Activated CD8-positive, alpha-beta memory T cell treated with anti-CD3 and anti-CD28 coated beads for 1 hour (primary cell): ENCODE measurements around the gene SLIT3.

ENCODE experiments used
- DNase-seq, 2 donors: peaks; one replicate each; pipeline ENCODE4 v3.0.0-alpha.2; 2020; ENCODE audit warnings: low read depth in 1 of 2; ENCODE audit errors: extremely low read depth in 1 of 2

Gene SLIT3

GRCh38 chr5:169049712-169050111 lies 251.2 kb downstream of the SLIT3 start:
- DNase-seq, result no peak

- DNase-seq, result no peak
Measured at GRCh38 chr5:169048181-169049125, 252.5 kb downstream of the SLIT3 start.

- DNase-seq, result no peak
Measured at GRCh38 chr5:169044962-169045361, 256.0 kb downstream of the SLIT3 start.

- no peak for DNase-seq
Measured at GRCh38 chr5:169041180-169041579, 259.8 kb downstream of the SLIT3 start.

- DNase-seq, result no peak
Measured at GRCh38 chr5:169039592-169039991, 261.3 kb downstream of the SLIT3 start.

GRCh38 chr5:169037466-169037865 lies 263.5 kb downstream of the SLIT3 start:
- no peak for DNase-seq

GRCh38 chr5:169036079-169036805 lies 264.7 kb downstream of the SLIT3 start:
- DNase-seq, result no peak

GRCh38 chr5:169029661-169030274 lies 271.2 kb downstream of the SLIT3 start:
- no peak for DNase-seq

GRCh38 chr5:169029037-169029436 lies 271.9 kb downstream of the SLIT3 start:
- no peak for DNase-seq

GRCh38 chr5:169027501-169028061 lies 273.4 kb downstream of the SLIT3 start:
- DNase-seq, result no peak

- DNase-seq, result no peak
Measured at GRCh38 chr5:169025491-169025890, 275.4 kb downstream of the SLIT3 start.

GRCh38 chr5:169024421-169024820 lies 276.5 kb downstream of the SLIT3 start:
- no peak for DNase-seq

GRCh38 chr5:169022718-169023117 lies 278.2 kb downstream of the SLIT3 start:
- DNase-seq, result no peak

GRCh38 chr5:169020102-169020501 lies 280.8 kb downstream of the SLIT3 start:
- DNase-seq, result no peak

- DNase-seq, result no peak
Measured at GRCh38 chr5:169018925-169019324, 282.0 kb downstream of the SLIT3 start.

- DNase-seq, result no peak
Measured at GRCh38 chr5:169015991-169016390, 284.9 kb downstream of the SLIT3 start.

GRCh38 chr5:169013846-169014245 lies 287.1 kb downstream of the SLIT3 start:
- no peak for DNase-seq

GRCh38 chr5:169013208-169013728 lies 287.7 kb downstream of the SLIT3 start:
- no peak for DNase-seq

- DNase-seq, result no peak
Measured at GRCh38 chr5:169012450-169012849, 288.5 kb downstream of the SLIT3 start.

- DNase-seq, result no peak
Measured at GRCh38 chr5:169011451-169011850, 289.5 kb downstream of the SLIT3 start.

- DNase-seq, result no peak
Measured at GRCh38 chr5:169011009-169011408, 289.9 kb downstream of the SLIT3 start.
